GM21825 (cell line): ENCODE data around the gene GLTPD2.

Experiments
- ATAC-seq: cut with Tn5 transposase; IDR thresholded peaks from one replicate; pipeline ENCODE4 v1.9.1; 2021; ENCODE audit warnings: mild to moderate bottlenecking, moderate library complexity; ENCODE audit not compliant: unreplicated experiment

The GLTPD2 gene

GRCh38 chr17:4788807-4789700 is at the start of gene GLTPD2:
Gene GLTPD2, plus strand, starts transcription at chr17:4788964. Its CDS starts 48 bp downstream, at chr17:4789012.
- ATAC-seq, result peak; percentile 4

GRCh38 chr17:4739122-4740024 is 49.4 kb upstream of the GLTPD2 start, which contains the start of the genes CXCL16 and ZMYND15:
Gene CXCL16, minus strand, starts transcription at chr17:4739928. Its CDS starts 589 bp downstream, at chr17:4739339.
Gene ZMYND15, plus strand, starts transcription at chr17:4739833. Its CDS starts 716 bp downstream, at chr17:4740549.
- no peak for ATAC-seq

- no peak for ATAC-seq
Observed at GRCh38 chr17:4740025-4740351, 48.8 kb upstream of the GLTPD2 start.

- no peak for ATAC-seq
Observed at GRCh38 chr17:4740584-4740983, 48.2 kb upstream of the GLTPD2 start.

GRCh38 chr17:4741544-4741943 is 47.2 kb upstream of the GLTPD2 start:
- ATAC-seq, result no peak

GRCh38 chr17:4742133-4742532 is 46.6 kb upstream of the GLTPD2 start:
- no peak for ATAC-seq

GRCh38 chr17:4742629-4743028 is 46.1 kb upstream of the GLTPD2 start:
- ATAC-seq, result no peak

- ATAC-seq, result no peak
Observed at GRCh38 chr17:4743216-4743615, 45.5 kb upstream of the GLTPD2 start.

GRCh38 chr17:4743898-4744297 is 44.9 kb upstream of the GLTPD2 start:
- ATAC-seq, result no peak

GRCh38 chr17:4744999-4745969 is 43.5 kb upstream of the GLTPD2 start:
- ATAC-seq, result no peak

- ATAC-seq, result no peak
Observed at GRCh38 chr17:4747847-4748246, 40.9 kb upstream of the GLTPD2 start.

- ATAC-seq, result no peak
Observed at GRCh38 chr17:4748686-4749085, 40.1 kb upstream of the GLTPD2 start.

GRCh38 chr17:4750606-4751005 is 38.2 kb upstream of the GLTPD2 start:
- no peak for ATAC-seq

- no peak for ATAC-seq
Observed at GRCh38 chr17:4751932-4752331, 36.8 kb upstream of the GLTPD2 start.

GRCh38 chr17:4753392-4753791 is 35.4 kb upstream of the GLTPD2 start:
- no peak for ATAC-seq

GRCh38 chr17:4759776-4760236 is 29.0 kb upstream of the GLTPD2 start:
- ATAC-seq, result no peak

GRCh38 chr17:4764595-4764994 is 24.2 kb upstream of the GLTPD2 start:
- no peak for ATAC-seq

- ATAC-seq, result no peak
Observed at GRCh38 chr17:4766201-4766600, 22.6 kb upstream of the GLTPD2 start.

GRCh38 chr17:4766723-4767122 is 22.0 kb upstream of the GLTPD2 start:
- no peak for ATAC-seq

GRCh38 chr17:4768298-4768697 is 20.5 kb upstream of the GLTPD2 start:
- no peak for ATAC-seq
